Posterior vena cava (tissue), 2 donors: ENCODE results near the gene TELO2. TPM values are rescaled to one million over a fixed set of nuclear protein-coding genes. Genes with fewer than 3 reads are reported as not detected.
"Not testable (repeated sequence)": the region's sequence is repeated elsewhere in the genome, so short reads cannot be mapped to it uniquely, and the experiment has no call there.

Experiments
- DNase-seq: peaks from one replicate; pipeline ENCODE4 v3.0.0-alpha.2; 2020; ENCODE audit warnings: low spot score
- intact Hi-C, 2 donors: fragments of 100-400 bp; cut with DNase I; formaldehyde crosslinking; loops; one replicate each; pipeline versions ENCODE4 v1.14.1 to v1.14.2; 2022 to 2023
- total RNA-seq, 2 donors: library from RNA; stranded (reverse); fragmentation: NEBNext Ultra II Directional; extraction: Animal tissue kit (Norgen Biotek cat#: 25700); gene quantifications; one replicate each; pipeline ENCODE4 v1.2.1, GENCODE V29; 2021
- donor health status: DM: yes; HTN: yes; CAD: no.
- donor health status: DM: yes; HTN: yes; CAD: no.

TELO2 gene
- total RNA-seq, 2 donors from 2014 or later = 20.8 to 21.4 TPM

DNA sequence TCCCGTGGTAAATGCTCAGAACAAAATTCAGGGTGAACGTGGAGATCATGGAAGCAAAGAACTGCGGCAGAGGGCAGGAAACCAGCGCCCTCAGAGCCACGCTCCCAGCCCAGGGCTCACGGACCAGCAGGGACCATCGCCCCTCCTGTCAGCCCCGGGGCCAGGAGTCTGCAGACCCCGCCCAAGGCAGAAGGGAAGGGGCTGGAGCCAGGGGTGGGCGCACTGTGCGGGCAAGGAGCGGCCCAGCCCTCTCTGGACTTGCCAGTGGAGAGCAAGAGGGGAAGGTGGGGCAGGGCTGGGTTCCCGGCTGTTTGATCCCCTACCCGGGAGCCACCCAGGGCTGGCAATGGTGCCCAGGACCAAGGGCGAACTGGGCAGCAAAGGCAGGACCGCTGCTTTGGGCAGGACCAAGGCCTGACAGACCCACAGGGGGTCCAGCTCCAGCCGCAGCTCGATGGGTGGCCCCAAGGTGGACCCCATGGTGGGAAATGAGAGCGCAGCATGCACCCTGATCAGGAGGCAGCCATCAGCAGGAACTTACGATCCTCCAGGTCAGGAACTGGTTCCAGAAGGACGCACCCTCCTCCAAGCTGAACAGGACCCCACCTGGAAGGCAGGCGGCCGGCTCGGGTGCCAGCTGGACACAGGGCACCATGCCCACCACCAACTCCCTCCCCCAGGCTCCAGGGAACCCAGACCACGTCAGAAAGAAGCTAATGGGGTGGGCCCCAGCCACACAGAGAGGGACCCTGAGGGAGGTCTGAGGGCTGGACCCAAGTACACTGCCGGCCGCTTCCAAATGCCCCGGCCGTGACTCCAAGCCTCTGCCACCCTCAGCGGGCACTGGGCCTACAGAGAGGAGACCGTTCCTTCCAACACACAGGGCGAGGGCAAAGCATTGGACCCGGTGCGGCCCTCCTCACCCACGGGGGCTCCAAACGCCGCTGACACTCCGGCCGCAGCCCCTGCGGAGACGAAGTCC lies 37.7 kb upstream of the TELO2 start:
- DNase-seq = no peak
- intact Hi-C loops = no loop called here

DNA sequence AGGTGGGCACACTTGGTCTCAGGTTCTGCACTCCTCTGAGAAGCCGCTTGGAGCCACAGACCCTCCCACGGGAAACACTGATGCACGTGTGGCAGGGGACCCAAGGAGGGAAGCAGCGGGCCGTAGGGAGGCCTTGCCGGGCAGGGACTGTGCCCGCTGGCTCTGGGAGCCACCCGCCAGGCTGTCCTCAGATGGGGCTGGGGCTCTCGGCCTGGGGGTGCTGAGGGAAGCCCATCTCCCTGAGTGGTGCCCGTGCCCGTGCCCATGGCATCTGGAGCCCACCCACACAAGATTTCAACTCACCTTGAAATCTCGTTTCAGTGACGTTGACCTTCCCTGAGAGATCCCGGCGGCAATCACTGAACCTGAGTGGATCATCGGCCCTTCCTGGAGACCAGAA lies 36.2 kb upstream of the TELO2 start:
- DNase-seq = no peak
- intact Hi-C loops = no loop called here

DNA sequence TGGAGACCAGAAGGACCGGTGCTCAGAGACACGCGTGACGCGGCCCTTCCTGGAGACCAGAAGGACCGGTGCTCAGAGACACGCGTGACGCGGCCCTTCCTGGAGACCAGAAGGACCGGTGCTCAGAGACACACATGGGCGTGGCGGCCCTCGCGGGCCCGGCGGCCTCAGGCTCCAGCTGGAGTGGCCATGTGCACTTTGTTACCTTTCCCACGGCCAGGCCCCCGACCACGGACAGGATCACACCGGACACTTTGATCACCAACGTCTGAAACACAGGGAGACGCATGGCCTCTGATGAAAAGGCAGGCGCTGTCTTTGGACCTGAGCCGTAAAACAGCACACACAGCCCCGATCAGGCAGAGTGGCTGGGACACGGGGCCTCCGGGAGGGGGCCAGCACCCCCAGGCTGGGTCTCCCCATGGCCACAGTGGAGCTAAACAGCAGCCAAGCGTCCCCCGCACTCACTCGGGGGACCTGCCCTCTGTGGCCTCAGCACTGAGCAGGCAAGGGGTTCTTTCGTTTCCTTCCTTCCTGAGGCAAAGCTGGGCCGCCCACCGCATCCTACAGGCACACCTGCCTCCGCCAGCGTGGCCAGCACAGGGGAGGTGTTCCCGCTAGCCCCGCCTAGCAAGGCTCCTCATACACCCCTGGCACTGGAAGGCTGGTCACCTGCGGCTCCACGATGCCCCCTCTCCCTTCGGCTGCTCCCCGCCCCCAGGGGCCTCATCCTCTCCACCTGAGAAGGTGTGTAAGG lies 35.5 kb upstream of the TELO2 start:
- no peak for DNase-seq
- intact Hi-C loops = no loop called here

DNA sequence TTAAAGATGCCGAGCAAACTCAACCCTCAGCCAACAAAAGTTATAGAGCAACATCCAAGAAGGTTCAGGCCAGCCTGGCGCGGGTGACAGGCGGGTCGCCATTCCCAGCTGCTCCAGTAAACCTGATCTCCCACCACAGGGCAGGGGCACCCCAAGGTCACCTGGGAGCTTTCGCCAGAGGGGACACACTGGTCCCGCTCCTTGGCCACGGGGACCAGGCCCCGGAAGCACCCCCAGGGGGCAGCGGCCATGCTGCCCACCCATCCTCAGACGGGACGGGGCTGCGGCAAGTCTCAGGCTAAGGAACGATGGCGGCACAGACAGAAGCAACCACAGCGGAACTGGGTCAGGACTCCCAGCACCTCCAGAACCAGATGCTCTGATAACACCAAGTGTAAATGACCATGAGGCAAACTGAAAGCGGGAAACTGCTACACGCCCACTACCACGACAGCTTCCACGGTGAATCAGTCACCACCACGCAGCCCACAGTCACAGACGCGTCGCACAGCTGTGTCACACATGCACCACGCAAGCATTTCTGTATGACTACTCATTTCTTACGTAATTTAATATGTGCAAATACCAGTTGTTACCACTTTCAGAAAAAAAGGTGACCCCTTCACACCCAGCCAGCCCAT lies 34.7 kb upstream of the TELO2 start:
- no peak for DNase-seq
- intact Hi-C loops = no loop called here

DNA sequence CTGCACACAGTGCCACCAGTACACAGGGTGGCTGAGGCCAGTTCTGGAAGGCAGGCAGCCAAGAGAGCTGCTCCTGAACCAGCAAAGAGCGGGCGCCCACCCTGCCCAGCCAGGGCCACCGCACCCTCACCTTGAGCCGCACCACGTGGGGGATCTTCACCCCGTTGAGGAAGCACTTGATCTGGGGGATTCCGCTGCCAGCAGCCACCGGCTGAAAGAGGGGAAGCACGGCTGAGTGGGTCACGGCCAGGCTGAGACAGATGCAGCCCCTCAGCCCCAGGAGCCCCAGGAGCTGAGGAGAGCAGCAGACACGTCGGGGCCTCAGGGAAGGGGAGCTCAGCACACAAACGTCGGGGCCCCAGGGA lies 34.2 kb upstream of the TELO2 start:
- intact Hi-C loops = no loop called here
- no peak for DNase-seq

DNA sequence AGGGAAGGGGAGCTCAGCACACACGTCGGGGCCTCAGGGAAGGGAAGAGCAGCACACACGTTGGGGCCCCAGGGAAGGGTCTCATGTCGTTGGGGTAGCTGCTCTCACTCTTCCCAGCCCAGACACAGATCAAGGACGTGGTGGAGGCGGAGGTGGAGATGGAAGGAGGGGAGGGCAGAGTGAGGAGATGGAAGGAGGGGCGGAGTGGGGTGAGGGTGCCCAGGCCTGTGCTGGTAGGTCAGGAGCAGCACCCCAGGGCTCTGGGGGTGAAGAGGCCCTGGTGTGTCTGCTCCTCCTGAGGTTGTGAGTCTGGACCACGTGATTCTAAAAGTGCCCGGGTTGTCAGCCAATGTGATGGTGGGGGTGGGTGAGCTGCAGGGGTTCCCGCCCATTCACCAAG lies 33.2 kb upstream of the TELO2 start:
- intact Hi-C loops = loop anchor here in 1 of 2 donors (5.0 kb wide), 1 partner anchor 102 kb away; no protein-coding TSS in a partner anchor
- DNase-seq = no peak

DNA sequence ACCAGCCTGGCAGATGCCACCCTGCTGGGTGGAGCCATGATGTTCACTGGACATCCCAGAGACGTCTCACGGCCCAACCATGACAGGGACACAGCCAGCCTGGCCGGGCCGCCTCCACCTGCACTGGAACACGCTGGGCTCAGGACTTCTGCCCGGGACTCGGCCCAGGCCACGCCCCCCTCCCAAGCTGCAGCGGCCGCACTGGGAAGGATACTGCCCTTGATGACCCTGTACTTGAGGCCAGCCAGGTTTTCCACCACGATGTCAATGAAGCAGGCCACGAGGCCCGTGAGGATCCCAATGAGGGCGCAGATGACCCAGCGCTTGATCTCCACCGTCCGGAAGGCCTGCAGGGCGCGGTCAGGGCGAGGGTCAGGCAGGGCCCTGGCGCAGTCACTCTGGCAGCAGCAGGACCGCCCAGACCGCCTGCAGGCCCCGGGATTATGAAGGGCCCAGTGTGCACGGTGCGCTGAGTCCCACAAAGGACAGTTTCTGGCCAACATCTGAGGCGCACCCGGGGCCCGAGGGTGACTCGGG lies 32.5 kb upstream of the TELO2 start:
- peak; percentile 57 for DNase-seq

DNA sequence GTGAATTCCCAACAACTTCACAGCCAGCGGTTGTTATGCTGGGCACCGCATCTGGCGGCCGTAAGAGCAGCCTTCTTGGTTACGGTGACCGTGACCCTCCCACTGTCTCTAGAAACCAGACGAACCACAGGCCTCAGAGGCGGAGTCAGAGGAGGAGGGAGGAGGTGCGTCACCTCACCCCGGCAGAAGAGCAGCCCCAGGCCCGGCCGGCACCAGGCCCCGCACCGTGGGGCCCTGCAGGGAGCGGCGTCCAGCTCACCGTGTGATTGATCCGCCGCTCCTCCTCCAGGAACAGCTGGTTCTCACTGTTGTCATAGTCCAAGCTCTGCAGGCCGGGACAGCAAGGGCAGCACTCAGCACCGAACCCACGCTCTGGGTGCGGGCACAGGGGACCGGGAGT lies 32.0 kb upstream of the TELO2 start:
- no peak for DNase-seq
- intact Hi-C loops = loop anchor here in 1 of 2 donors (5.0 kb wide), 1 partner anchor 101 kb away; no protein-coding TSS in a partner anchor

More for the DNA sequence above, 32.5 kb upstream of the TELO2 start:
- intact Hi-C loops = loop anchor here in 1 of 2 donors (5.0 kb wide), 1 partner anchor 102 kb away; no protein-coding TSS in a partner anchor

DNA sequence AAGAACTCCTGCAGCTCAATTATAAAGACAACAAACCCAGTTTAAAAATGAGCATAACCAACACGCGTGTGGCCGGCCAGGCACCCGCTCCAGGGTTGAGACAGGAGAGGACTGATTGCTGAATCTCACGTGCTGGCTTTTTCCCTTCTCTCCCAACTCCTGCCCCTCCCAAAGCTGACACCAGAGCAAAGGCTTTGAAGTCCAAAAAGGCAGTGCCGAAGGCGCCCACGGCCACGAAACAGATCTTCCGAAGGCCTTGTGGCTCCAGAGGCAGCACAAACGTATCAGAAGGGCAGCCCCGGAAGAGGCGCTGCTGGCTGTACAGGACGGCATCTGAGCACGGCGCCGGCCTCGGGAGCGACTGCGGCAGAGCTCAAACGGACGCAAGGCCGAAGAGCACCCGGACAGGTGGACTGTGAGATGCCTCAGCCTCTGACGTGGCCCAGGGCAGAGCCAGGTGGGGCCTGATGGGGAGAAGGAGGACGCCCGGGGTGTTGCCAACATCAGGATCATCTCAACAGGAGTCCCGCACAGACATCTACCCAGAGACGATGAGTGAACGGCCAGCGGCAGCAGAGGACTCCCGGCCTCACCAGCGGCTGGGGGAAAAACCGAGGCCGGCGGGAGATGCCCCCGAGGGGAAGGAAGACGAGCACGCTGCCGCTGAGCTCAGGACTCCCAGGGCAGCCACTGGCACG lies 28.8 kb upstream of the TELO2 start:
- no peak for DNase-seq

DNA sequence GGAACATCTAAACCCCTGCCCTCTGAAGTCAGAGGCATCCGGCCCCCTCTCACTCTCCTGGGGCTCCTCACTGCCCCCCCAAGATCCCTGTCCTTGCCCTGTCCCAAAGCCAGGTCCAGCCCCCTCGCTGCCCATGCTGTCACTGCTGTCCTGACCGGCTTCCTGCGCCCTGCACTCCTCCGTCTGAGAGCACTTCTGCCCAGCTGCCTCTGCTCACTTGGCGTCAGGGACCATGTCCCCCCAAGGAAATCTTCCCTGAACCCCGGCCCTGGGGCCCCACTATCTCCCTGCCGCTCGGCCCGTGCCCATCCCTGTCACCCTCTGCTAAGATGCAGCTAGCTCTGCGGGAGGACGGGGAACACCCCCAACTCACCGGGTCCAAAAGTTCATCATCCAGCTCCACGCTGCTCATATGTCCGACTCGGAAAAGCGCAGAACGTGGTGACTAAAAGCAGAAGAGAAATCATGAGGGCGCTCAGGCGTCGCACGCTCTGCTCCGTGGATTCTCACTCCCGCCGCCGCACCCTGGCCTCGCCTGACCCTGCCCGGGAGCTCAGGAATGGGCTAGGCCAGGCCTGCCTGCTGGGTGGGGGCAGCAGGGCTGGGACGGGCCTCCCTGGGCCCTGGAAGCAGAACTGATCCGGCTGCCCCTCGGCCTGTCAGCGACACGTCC lies 28.1 kb upstream of the TELO2 start:
- intact Hi-C loops = loop anchor here in 1 of 2 donors (5.0 kb wide), 1 partner anchor 97 kb away; no protein-coding TSS in a partner anchor
- no peak for DNase-seq

More for the DNA sequence above, 28.8 kb upstream of the TELO2 start:
- intact Hi-C loops = loop anchor here in 1 of 2 donors (5.0 kb wide), 1 partner anchor 98 kb away; no protein-coding TSS in a partner anchor

DNA sequence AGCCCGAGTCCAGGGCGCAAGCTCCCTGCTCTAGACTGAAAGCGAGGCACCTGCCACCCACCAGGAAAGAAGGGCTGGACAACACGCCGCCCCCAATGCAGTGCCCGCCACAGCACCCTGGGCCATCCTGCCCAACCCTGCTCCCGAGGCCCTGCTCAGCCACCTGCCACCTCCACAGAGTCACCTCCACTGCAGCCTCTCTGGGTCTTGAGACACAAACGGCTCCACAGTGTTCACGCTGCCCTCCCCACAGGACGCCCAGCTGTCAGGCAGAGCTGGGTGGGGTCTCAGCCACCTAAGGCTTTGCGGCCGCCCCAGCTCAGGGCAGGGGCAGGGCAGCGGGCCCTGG lies 27.6 kb upstream of the TELO2 start:
- no peak for DNase-seq
- intact Hi-C loops = no loop called here

DNA sequence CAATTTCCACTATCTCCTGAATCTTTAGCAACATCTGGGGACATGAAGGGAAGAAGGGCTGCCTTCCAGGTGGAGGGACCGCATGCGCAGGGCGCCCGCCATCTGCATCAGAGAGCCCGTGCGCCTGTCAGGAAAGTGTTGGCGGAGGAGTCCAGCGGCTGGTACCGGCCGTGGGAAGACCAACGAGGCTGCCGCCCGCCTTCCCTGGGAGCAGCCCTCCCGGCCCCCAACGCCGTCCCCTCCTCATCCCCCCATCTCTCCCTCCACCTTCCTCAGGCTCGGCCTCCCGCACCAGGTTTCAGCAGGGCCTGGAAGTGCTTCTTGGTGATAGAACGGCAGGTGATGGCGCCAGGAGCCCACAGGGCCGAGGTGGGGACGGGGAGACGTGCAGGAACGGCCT lies 27.1 kb upstream of the TELO2 start:
- intact Hi-C loops = no loop called here
- DNase-seq = no peak

DNA sequence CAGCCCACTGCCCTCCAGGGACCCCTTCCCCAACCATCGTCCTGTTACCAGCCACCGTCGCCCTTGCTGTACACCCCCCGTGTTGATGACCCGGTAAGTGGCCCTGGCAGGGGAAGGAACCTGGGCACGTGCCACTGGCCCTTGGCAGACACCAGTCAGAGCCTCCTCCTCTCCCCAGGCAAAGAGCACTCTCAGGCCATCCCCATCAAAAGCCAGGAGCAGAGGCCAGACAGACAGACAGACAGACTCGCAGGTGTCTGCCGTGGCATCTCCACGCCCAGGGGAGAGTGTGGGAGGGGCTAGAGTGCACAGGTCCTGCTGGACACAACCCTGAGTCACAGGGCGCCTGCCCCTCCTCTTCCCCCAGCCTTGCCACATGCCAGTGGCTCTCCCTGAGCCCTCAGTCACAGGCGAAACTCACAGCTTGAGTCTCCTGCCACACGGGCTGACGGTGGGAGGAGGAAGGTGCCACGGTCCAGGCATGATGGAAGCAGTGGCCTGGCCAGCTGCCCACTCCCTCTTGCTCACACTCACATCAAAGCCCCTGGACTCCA lies 26.1 kb upstream of the TELO2 start:
- DNase-seq = no peak
- intact Hi-C loops = no loop called here

DNA sequence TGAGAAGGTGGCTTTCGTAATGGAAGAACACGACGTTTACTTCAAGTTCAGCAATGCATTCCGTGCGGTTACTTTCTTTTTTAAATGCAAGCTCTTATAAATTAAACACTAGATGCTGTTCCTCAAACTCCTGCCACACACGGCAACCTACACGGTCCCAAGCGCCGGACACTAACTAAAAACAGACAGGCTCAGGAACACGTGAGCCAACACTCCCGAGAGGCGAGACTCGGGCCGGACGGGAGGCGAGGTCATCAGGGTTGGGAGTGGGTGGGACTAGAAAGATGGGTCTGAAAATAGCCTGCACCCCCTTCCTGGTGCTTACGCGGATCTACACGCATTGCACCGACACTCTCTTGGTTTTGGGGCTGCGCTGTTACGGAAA lies 24.7 kb upstream of the TELO2 start:
- DNase-seq = no peak
- intact Hi-C loops = no loop called here

DNA sequence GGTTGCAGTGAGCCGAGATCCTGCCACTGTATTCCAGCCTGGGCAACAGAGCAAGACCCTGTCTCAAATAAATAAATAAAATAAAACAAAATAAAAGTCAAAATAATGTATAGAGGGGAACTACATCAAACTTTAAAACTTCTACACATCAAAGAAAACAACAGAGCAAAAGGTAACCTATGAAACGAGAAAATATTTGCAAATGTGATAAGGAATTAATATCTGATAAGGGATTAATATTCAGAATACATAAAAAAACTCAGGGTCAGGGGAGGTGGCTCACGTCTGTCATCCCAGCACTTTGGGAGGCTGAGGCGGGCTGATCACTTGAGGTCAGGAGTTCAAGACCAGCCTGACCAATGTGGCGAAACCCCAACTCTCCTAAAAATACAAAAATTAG lies 24.0 kb upstream of the TELO2 start:
- intact Hi-C loops, DNase-seq: not testable (repeated sequence)

DNA sequence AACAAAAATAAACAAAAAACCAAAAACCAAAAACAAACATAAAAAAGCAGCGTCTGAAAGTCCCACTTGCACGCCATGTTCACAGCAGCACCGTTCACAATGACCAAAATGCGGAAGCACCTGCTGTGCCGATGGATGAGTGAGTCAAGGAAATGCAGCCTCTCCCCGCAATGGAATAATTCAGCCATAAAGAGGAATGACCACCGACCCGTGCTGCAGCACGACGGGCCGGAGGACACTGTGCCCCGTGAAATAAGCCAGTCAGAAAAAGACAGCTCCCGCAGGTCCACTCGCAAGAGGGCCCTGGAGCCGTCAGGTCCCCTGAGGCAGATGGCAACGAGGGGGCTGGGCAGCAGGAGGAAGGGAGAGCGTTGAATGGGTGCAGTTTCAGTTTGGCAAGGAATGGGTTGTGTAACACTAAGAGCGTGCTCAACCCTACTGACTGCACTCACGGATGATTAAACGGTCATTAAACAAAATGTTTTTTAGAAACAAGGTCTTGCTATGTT lies 23.4 kb upstream of the TELO2 start:
- DNase-seq = no peak

DNA sequence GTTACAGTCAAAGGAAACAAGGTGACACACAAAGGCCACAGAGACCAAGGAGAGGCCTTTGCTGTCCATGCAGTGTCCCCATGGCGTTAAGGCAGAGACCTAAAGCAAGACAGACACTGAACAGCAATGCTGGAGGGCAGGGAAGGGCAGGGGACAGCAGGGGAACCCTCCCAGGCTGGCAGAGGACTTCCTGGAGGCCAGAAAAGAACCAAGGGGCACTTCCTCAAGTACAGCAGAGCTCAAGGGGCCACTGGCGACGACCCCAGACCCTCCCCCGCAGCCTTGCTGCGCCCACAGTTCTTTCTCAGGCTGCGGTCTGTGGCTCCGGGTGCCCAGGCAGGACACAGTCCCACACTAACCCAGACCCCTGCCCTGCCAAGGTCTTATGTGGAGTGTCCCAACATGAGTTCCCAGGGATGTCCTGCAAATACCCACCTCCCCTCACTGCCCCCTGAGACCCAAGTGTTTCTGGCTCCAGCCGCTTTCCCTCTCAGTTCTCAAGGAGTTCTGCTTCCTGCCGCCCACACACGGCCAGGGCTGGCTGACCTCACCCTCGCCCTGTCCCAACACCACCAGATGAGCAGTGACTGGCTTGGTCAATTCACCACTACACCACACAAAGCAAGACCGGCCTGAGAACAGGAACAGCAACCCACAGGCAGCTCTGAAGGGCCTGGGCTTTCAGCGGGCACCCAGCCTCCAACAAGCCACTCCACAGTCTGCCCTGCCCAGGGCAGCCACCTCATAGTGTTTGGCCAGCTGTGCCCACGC lies 22.5 kb upstream of the TELO2 start:
- intact Hi-C loops = no loop called here
- DNase-seq = no peak

More for the DNA sequence above, 23.4 kb upstream of the TELO2 start:
- intact Hi-C loops = no loop called here
